Cerebellar nuclear complex (tissue), 1 donor: Measurements from ENCODE around the gene KCNN2.
"Not testable (repeated sequence)": the region's sequence is repeated elsewhere in the genome, so short reads cannot be mapped to it uniquely, and the experiment has no call there.

ENCODE experiments used
- DNase-seq, 2 experiments: peaks; one replicate each; lab custom pipeline; 2025; lab: John Stamatoyannopoulos, UW

The KCNN2 gene

DNA sequence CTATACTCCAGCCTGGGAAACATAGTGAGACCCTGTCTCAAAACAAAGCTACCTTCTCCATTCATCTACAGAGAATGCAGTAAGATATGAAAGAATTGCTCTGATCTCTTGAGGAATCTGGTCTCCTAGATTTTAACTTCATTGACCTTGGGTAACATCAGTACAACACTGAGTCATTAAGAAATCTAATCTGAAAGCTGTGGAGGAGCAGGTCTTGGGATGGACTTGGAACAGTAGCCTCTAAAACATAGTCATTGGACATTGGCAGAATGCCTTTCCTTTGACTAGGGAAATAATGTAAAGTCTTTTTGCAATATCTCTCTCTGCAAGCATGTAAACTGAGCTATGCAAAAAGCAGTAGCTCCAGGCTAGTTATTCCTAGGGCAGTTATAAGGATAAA is 58.1 kb downstream of the KCNN2 start:
- no peak for DNase-seq

DNA sequence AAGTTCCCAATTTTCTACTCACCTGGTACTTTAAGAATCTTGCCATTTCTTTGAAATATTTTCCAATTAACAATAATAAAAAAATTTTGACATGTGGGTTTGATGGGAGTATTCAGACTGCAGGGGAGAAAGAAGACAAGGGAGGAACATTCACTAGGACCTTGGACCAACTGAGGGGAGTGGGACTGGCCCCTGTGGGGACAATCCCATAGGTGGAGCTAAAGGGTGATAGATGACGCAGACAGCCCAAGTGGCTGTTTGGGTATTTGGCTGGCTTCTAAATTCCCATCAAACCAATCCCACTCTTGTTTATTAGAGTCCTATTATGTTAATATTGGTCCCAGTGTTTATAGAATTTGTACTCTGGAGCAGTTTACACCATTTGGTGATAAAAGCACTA is 65.3 kb downstream of the KCNN2 start:
- DNase-seq, result no peak

DNA sequence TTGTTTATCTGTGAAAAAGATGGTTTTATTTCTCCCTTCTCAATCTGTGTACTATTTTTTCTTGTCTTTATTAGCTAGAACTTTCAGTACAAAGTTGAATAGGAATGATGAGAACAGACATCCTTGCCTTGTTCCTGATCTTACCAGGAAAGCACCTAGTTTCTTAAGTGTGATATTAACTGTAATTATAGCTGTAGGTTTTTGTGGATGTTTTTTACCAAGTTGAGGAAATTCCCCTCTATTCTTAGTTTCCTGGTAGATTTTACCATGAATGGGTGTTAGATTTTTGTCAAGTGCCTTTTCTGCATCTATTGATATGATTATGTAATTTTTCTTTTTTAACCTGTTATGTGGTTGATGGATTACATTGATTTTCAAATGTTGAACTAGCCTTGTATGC is 68.7 kb downstream of the KCNN2 start:
- no peak for DNase-seq

DNA sequence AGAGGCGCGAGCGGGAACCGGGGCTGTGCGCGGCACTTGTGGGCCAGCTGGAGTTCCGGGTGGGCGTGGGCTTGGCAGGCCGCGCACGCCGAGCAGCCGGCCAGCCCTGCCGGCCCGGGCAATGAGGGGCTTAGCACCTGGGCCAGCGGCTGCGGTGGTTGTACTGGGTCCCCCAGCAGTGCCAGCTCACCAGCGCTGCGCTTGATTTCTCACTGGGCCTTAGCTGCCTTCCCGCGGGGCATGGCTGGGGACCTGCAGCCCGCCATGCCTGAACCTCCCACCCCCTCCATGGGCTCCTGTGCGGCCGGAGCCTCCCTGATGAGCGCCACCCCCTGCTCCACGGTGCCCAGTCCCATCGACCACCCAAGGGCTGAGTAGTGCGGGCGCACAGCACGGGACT is 70.8 kb downstream of the KCNN2 start:
- DNase-seq, result not testable (repeated sequence)

DNA sequence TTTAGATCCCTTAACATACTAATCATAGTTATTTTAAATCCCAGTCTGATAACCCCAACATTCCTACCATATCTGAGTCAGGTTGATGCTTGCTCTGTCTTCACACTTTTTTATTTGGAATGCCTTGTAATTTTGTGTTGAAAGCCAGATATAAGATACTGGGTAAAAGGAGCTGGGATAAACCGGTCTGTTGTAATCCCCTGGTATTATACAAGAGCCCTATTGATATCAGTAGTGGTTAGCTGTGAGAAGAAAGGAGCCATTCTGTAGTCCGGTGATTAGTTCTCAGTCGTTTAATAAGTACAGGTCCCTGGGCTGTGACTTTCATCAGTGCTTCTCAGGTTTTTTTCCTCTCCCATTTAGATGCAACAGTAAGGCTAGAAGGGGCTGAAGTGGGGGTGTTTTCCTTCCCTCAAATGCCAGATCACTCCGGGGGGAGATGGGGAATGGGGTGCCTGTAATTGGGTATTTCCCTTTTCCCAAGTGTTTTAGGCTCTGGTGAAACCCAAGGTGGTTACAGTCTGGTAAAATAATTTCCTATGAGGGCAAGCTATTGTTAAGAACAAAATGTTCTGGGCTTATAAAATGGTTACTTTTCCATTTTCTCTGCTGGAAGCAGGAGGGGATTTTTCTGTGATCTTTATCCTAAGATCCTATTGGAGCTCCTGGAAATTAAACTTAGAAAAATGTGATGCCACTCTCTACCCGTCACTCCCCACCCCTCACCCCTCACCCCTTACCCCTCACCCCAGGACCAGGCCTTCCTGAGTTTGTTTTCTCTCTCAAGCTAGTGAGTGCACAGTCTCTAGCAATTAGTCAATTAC is 72.7 kb downstream of the KCNN2 start:
- DNase-seq, result no peak

DNA sequence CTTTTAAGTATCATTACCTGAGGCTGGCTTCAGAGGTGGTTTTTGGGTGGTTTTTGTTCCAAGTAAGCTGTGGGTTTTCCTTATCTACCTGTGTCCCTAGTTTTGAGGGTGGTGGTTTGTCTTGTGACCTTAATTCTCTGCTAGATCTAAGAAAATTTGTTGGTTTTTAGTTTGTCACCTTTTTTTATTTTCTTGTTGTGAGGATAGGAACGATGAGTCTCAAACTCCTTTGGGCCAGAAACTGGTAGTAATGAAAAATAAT is 73.3 kb downstream of the KCNN2 start:
- no peak for DNase-seq

DNA sequence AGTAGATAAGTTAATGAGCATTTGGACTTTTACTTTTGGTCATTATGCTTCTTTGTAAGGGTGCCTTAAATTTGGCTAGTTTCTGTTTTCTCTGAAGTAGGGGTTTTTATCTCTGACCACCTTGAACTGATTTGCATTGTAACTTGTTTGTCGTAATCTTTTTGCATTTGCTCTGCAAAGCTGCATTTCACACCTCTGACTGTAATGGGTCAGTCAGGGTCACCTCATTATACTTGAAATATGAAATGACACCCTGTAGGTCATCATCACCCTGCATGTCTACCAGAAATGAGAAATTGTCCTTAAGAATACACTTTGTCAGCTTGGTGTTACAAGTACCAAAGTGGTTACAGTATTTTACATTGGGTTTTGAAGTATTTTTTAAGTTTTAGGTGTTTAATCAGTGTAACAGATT is 74.0 kb downstream of the KCNN2 start:
- no peak for DNase-seq

DNA sequence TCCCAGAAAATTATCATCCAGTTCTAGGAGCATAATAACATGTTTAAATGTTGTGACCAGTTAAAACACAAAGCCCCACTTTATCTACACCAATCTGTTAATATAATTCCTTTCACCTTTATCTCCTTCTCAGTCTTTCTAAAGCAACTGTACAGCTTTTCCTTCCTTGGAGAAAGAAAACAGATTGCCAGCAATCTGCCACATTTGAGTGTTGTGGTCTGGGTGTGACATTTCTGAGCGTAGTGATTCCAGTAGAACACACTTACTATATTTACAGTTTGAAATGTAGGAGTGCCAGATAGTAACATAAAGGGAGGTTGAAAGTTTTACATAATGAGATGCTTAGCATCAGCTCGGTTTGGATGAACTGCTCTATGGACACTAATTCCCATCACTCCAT is 76.1 kb downstream of the KCNN2 start:
- no peak for DNase-seq

DNA sequence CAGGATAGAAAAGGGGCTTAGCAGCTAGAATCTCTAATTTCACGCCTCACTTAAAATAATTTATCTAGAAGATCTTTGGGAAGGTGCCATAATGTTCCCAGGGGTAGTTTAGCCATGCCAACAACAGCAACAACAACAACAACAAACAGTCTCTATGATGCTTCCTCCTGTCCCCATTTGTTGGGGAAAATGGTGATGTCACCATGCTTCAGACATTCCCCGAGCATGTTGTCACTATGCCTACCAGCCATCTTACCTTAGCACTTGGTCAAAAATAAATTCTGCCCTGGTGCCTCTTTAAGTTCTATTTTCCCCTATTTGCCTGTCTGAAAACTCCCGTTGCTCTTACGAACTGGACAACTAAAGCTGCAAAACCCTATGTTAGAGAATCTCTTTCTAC is 76.6 kb downstream of the KCNN2 start:
- DNase-seq, result no peak

DNA sequence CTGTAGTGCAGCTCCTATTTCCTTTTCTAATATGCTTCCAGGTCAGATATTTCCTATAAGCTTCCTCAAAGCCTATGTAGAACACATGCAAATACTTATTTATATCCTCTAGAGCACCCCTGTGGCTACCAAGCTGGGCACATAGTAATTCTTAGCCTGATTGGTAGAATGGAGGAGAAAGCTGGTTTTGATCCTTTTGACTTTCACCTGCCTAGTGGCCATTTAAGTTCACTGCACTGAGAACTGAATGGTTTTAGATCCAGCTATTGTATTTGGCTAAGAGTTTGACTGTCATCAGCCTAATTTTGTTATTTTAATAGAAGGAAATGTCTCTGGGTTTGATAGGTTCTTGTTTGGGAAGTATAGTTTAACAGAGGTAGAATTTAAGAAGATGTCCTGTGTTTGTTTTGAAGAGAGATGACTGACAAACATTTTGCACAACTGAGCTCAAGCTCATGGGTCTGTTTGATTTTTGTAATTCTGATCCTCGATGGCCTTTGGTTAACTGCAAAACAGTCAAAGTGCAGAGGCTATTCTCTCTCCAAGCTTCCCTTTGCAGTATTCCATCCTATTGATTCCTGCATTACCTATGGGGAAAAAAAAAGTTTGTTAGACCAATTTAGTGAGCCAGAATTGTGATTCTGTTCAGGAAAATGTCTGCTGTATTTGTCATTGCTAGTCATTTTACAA is 85.4 kb downstream of the KCNN2 start:
- no peak for DNase-seq

DNA sequence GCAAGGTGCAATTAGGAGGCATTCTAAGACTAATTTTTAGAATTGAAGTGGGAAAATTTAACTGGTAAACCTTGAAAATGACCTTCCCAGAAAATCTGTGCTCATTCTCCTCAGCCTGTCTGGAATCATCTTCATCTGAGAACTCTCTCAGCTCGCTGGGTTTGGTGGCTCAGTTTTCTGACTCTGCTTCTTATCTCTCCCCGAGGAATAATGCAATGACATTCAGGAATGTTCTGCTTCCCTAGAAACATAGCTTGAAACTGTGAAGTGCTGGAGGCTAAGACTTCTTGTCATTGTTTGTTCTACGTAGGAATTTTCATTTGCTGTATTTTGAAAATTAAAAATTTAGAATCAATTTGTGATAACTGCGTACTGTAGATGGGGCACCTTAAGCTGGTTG is 86.6 kb downstream of the KCNN2 start:
- no peak for DNase-seq

DNA sequence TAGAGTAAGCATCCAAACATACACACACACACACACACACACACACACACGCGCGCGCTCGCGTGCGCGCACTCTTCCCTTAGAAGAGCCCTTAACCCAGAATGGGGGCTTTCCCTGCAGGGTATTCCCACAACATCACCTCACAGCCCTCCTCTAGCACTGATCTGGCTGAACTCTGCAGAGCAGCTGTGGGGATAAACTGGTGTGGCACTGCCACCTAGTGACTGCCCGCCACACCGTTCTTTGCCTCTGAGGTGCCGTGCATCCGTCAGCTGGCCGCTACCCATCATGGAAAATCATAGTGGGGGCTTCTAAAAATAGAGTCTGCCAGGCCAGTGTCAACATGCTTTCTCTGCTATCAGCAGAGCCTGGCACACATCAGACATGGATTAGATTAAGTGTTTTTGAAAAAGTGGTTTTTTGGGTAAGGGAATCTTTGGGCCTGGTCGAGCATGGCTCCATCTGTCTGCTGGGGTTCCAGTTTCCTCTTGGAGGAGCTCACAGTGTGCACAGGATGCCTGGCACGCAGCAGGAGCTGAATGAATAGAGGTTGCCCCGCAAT is 88.1 kb downstream of the KCNN2 start:
- DNase-seq, result peak in 1 of 2 experiments; percentile 51

DNA sequence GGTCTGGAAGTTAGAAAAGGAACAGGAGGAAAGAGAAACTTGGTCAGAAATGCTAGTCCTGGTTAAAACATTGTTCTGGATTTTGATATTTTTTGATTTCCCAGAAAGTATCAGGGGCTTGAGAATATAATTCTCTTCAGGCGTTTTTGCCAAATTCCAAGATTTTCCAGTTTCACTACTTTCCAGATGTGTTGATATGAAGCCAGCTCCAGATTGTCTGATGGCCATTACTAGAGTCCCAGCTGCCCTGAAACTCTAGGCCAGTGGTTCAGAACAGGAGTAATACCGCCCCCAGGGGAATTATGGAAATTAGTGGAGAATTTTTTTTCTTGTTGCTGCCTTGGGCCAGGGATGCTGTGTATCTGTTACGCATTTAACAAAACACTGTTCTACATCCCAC is 88.6 kb downstream of the KCNN2 start:
- DNase-seq, result no peak

DNA sequence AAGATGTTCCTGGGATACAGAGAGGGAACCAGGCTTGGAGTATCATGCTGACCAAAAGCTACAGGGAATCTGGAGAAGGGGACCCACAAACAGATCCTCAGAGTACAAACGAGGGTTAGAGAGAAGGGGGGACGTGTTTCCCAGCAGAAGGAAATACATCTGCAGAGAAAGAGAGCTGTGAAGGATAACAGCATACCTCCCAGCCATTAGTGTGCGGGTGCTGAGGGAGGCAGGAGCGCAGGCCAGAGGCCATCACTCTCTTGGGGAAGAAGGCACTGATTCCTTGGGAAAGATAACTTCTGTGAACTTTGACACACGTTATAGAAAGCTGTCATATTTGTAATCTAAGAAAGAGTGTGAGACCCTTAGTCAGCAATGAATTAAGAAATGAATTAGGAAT is 96.9 kb downstream of the KCNN2 start:
- no peak for DNase-seq

DNA sequence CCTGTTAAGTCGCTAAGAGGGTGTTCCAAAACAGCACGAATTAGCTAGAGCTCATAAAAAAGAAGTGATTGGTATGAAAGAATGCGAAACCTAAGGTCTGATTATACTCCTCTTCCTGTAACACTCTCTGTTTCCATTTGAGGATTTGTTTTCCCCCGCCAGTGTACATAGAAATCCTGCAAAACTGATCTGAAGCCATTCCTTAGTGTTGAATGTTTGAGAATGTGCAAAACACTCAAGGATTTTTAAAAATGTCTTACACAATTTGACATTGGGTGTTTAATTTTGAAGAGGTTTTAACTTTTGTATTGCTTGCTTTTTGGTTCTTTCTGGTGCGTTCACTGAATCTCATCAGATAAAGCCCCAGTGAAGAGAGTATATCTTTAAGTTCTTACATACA is 105.3 kb downstream of the KCNN2 start:
- DNase-seq, result no peak

DNA sequence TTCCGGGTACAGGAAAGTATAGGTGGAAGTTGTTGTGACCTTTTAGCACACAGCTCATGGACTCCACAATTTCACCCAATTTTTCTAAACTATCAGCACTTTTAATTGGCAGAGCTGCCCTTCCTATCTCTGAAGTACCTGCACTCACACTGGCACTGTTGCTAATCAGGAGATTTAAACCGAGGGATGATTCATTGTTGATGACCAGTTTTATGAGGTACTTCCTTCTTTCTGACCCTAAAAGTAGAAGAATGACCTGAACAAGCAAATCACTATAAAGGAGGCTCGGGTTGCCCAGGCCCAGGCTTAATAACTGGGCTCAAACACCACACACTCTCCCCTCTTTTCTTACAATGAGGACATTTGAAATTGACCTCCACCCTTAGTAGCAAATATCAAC is 105.9 kb downstream of the KCNN2 start:
- DNase-seq, result no peak

DNA sequence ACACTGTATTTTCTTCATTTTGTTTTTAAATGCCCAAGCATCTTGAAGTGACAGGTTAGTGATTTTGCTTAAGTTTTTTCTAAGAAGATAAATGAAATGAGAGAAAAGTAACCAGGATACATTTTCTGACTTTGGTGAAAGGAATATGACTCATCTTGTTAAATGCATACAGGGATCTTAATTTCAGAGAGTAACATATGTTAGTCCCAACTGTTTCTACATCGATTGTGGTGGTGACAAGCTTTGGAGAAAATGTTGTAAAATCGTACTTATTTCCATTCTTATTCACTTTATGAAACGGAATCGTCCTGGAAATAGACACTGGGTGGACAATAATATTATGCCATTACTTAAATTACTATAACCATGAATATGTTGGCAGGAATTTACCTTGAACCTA is 107.5 kb downstream of the KCNN2 start:
- DNase-seq, result no peak

DNA sequence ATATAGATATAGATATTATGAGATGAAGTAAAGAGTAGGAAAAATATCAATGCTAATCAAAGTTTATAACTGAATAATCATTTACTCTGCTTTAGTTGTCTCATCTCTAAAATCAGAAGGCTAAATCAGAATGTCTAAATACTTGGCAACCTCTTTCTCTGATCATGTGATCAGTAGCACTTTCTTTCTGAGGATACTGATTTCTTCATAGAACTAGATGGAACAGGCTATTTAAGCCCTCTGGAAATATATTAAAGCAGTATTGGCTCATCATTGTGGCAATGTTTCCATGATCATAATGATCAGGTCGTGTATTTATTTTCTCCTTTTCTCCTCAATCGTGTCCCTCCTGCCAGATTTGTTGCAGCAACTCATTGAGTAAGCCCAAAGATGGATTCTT is 109.7 kb downstream of the KCNN2 start:
- DNase-seq, result no peak

DNA sequence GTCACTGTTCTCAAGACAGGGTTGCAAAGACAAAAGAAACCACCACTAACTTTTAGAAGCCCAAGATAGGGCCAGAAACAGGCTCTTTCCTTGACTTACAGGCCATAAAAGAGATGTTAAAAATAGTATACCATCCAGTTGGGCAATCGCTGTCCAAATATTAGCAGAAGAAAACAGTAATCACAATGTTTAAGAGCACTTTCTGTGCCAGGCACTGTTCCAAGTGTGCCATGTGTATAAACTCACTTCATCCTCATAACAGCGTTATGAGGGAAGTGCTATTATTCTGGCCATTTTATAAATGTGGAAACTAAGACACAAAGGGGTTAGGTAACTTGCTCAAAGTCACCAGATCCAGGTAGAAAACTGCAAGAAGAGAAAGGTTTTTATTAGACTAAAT is 111.7 kb downstream of the KCNN2 start:
- DNase-seq, result no peak

DNA sequence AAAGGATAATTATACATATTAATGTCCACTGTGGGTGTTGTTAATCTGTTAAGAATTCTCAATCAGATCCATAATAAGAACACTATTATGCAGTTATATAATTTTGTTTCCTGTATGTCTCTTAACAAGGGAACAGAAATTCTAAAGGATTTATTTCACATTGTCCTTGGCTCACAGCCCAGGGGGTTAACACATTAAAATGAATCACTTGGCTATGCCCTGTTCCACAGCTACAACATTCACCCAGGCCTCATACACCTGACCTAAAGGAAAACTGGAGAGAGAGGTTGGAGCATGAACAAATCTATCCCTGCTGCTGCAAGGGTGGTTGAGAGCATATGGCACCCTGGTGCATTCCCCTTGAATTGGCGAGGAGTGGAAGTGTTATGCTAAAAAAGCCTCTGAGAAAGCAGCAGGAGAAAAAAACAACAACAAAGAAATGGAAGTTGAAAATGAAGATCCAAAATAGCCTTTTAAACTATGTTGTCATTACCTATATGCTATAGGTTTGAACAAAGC is 116.0 kb downstream of the KCNN2 start:
- DNase-seq, result no peak

DNA sequence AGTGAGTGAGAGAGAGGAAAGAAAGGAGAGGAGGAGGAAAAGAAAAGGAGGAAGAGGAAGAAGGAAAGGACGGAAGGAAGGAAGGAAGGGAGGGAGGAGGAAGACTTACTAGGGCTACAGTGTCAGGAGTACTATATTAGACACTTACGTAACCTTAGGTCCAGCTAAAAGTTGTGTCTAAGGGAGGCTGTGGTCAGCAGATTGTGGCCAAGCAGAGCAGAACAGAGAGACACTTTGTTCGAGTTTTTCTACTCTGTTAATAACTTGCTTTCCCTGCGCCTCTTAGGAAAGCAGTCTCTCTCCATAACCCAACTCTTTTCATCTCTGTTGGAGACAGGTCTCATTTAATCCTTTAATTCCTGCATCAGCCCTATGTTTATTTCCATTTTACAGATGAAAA is 138.9 kb downstream of the KCNN2 start:
- no peak for DNase-seq

DNA sequence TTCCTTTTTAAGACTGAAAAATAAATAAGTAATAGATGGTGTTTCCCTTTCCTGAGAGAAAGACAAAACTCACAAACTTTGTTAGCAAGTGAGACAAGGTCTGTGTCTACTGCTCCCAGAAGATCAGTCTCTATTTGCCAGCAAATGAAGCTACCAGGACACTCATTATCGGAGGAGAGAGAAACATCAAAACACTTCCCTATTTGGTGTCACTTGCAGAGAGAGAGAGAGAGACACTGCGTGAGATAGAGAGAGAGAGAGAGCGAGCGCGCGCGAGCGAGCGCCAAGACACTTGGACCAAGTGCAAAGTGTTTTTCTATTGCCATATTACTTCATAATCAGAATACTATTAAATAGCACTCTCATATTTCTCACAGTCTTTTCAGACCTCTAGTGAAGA is 142.7 kb downstream of the KCNN2 start:
- no peak for DNase-seq

DNA sequence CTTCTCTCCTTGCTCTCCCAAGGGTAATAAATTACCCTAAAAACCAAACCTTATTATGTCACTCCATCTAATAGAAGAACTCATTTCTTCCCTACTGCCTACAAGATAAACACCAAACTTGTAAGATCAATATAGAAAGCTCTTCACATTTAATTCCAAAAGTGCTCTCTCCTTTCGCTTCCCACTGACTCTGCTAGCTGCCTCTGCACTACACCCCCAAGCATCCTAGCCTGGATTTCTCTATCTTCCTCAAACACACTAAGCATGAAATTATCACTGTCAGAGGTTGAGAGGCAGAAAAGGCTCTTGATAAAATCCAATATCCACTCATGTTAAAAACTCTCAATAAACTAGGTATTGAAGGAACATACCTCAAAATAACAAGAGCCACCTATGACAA is 162.4 kb downstream of the KCNN2 start:
- no peak for DNase-seq

DNA sequence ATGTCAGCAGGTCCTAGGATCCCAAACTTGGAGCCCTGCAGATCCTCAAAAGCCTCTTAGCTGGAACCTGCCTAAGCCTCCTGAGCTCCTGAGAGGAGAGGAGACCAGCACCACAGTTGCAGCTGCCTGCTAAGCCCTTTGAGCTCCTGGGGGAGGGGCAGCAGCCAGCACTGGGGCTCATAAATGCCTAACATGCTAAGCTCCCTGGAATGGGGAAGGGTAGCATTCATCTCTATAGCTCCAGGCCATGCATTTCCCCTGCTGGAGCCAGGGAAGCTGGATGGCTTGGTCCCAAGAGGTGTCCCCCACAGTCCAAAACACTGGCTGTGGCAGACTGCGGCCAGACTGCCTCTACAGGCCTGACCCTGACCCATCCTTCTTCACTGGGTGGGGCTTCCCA is 182.7 kb downstream of the KCNN2 start:
- DNase-seq, result no peak
